ENCODE measurements around the gene GAGE10. TPM values are rescaled to one million over a fixed set of nuclear protein-coding genes. Genes with fewer than 3 reads are reported as not detected.
"Not testable (repeated sequence)": the region's sequence is repeated elsewhere in the genome, so short reads cannot be mapped to it uniquely, and the experiment has no call there.

Gene GAGE10
- total RNA-seq, 1 donor from 2014 or later, result not detected

- Histone ChIP-seq H3K36me3 (ENCODE audit: control insufficient read depth, insufficient read depth, low read length) (no peaks in the 10 kb centered on the region), H3K27me3 (ENCODE audit: control insufficient read depth, insufficient read depth, low read length) (no peaks in the 10 kb centered on the region), H3K4me3 (ENCODE audit: low read depth, low read length) (no peak overlapping the region)
- no peak for TF ChIP-seq CTCF (IDR thresholded peaks at IDR 0.05; ENCODE audit: insufficient read depth, low read length, poor library complexity, severe bottlenecking)
- no peak for DNase-seq (ENCODE audit: low read depth)
Observed at GRCh38 chrX:49290215-49290614, 13.2 kb upstream of the GAGE10 start.

GRCh38 chrX:49291615-49292337 is 11.7 kb upstream of the GAGE10 start:
- DNase-seq (ENCODE audit: low read depth), result peak; percentile 5
- TF ChIP-seq CTCF (IDR thresholded peaks at IDR 0.05; ENCODE audit: insufficient read depth, low read length, poor library complexity, severe bottlenecking), result peak; percentile 57
- Histone ChIP-seq H3K36me3 (ENCODE audit: control insufficient read depth, insufficient read depth, low read length) (no peaks in the 10 kb centered on the region), H3K4me3 (ENCODE audit: low read depth, low read length) (no peak overlapping the region), H3K27me3 (ENCODE audit: control insufficient read depth, insufficient read depth, low read length) (no peaks in the 10 kb centered on the region)

GRCh38 chrX:49292400-49293362 is 10.8 kb upstream of the GAGE10 start:
- no peak overlapping the region for H3K4me3 ChIP-seq (ENCODE audit: low read depth, low read length)
- no peak for TF ChIP-seq CTCF (IDR thresholded peaks at IDR 0.05; ENCODE audit: insufficient read depth, low read length, poor library complexity, severe bottlenecking)
- H3K36me3 ChIP-seq (ENCODE audit: control insufficient read depth, insufficient read depth, low read length), result no peaks in the 10 kb centered on the region
- no peaks in the 10 kb centered on the region for H3K27me3 ChIP-seq (ENCODE audit: control insufficient read depth, insufficient read depth, low read length)
- no peak for DNase-seq (ENCODE audit: low read depth)

GRCh38 chrX:49299293-49299692 is 4.2 kb upstream of the GAGE10 start:
- not testable (repeated sequence) for H3K36me3 ChIP-seq (ENCODE audit: control insufficient read depth, insufficient read depth, low read length); H3K27me3 ChIP-seq (ENCODE audit: control insufficient read depth, insufficient read depth, low read length); H3K4me3 ChIP-seq (ENCODE audit: low read depth, low read length); DNase-seq (ENCODE audit: low read depth)

- no peak for DNase-seq (ENCODE audit: low read depth)
- Histone ChIP-seq H3K36me3 (ENCODE audit: control insufficient read depth, insufficient read depth, low read length) (no peaks in the 10 kb centered on the region), H3K27me3 (ENCODE audit: control insufficient read depth, insufficient read depth, low read length) (no peaks in the 10 kb centered on the region), H3K4me3 (ENCODE audit: low read depth, low read length) (no peak overlapping the region)
- no peak for TF ChIP-seq CTCF (IDR thresholded peaks at IDR 0.05; ENCODE audit: insufficient read depth, low read length, poor library complexity, severe bottlenecking)
Observed at GRCh38 chrX:49300703-49301102, 2.7 kb upstream of the GAGE10 start.

- not testable (repeated sequence) for H3K36me3 ChIP-seq (ENCODE audit: control insufficient read depth, insufficient read depth, low read length); H3K27me3 ChIP-seq (ENCODE audit: control insufficient read depth, insufficient read depth, low read length); H3K4me3 ChIP-seq (ENCODE audit: low read depth, low read length); DNase-seq (ENCODE audit: low read depth)
Observed at GRCh38 chrX:49307775-49308174, 4.3 kb downstream of the GAGE10 start.
